Stomach (tissue), 9 donors: ENCODE measurements around the gene MAN2A1. TPM values are rescaled to one million over a fixed set of nuclear protein-coding genes. Genes with fewer than 3 reads are reported as not detected.

Experiments
- DNase-seq, 2 donors: peaks; one replicate each; pipeline versions ENCODE4 v3.0.0 to v3.0.0-alpha.2; 2013 to 2019
- H3K27ac ChIP-seq, 5 donors: fragments of 200-600 bp in 4 of 5; sonication (generic) in 4 of 5; one replicate each; pipeline ENCODE4 v1.5.1; 2013 to 2019; ENCODE audit warnings: mild to moderate bottlenecking in 1 of 5, moderate library complexity in 1 of 5
- H3K27me3 ChIP-seq, 3 donors: fragments of 200-600 bp; sonication (generic); one replicate each; pipeline ENCODE4 v1.5.1; 2017 to 2019; ENCODE audit warnings: mixed run types in 1 of 3
- H3K36me3 ChIP-seq, 4 donors: fragments of 200-600 bp; sonication (generic); 1 replicate in 3 of 4; 2 replicates in 1 of 4; pipeline ENCODE4 v1.5.1; 2016 to 2019
- H3K4me1 ChIP-seq, 4 donors: fragments of 200-600 bp; sonication (generic); one replicate each; pipeline ENCODE4 v1.5.1; 2016 to 2019
- H3K4me3 ChIP-seq, 4 donors: fragments of 200-600 bp; sonication (generic) in 3 of 4; one replicate each; pipeline ENCODE4 v1.5.1; 2016 to 2019; ENCODE audit warnings: mild to moderate bottlenecking in 1 of 4
- H3K9me3 ChIP-seq, 4 donors: fragments of 200-600 bp; sonication (generic); one replicate each; pipeline ENCODE4 v1.5.1; 2016 to 2019
- EP300 ChIP-seq: sonication (generic); formaldehyde crosslinking; IDR thresholded peaks from one replicate; pipeline ENCODE4 v1.6.1; 2017; ENCODE audit warnings: antibody characterized with exemption
- POLR2A ChIP-seq, 4 donors: fragments of 450-650 bp; IDR thresholded peaks; one replicate each; pipeline ENCODE4 v1.6.1; 2016; ENCODE audit warnings: antibody characterized with exemption in 4 of 4, control low read depth in 2 of 4, mild to moderate bottlenecking in 1 of 4, moderate library complexity in 1 of 4
- POLR2AphosphoS5 ChIP-seq, 3 donors: sonication (generic); formaldehyde crosslinking; IDR thresholded peaks; one replicate each; pipeline ENCODE4 v1.6.1; 2016; ENCODE audit warnings: antibody characterized with exemption in 3 of 3
- WGBS, 5 donors: extraction: QIAGEN DNeasy Blood & Tissue Kit in 3 of 5; methylation state at CpG; one replicate each; pipeline versions ENCODE4 v1.1.5 to v1.1.7; 2013 to 2018; 5-methylcytosine and 5-hydroxymethylcytosine counted together
- intact Hi-C: fragments of 100-400 bp; cut with DNase I; formaldehyde crosslinking; loops from one replicate; pipeline ENCODE4 v1.15.1; 2023; ENCODE audit warnings: low total_unique reads
- polyA plus RNA-seq, 3 donors: library from polyadenylated mRNA; stranded (reverse); fragments of 200-250 nt; gene quantifications; one replicate each; pipeline ENCODE4 v1.2.3, GENCODE V29; 2013
- total RNA-seq, 5 donors: library from RNA; depleted of rRNA; stranded (reverse); fragments of >200 nt; gene quantifications; one replicate each; pipeline versions ENCODE4 v1.1.0 to v1.2.3, GENCODE V29; 2014 to 2016
- TF ChIP-seq, protein P1 (sequence below), 7 experiments: fragments of 450-650 bp in 4 of 7; fragments of 200-600 bp in 3 of 7; sonication (generic) in 3 of 7; IDR thresholded peaks; one replicate each; pipeline ENCODE4 v1.5.1; 2016 to 2019; ENCODE audit warnings: antibody characterized with exemption in 7 of 7, control low read depth in 2 of 7, mild to moderate bottlenecking in 1 of 7
- donor health status: healthy with polysubstance abuse.
- donor health status: Bipolar disorder and iron deficiency.
- donor health status: healthy.

Gene MAN2A1
- total and polyA plus RNA-seq, 8 donors = 6.1 to 136 (median 33.6) TPM

DNA sequence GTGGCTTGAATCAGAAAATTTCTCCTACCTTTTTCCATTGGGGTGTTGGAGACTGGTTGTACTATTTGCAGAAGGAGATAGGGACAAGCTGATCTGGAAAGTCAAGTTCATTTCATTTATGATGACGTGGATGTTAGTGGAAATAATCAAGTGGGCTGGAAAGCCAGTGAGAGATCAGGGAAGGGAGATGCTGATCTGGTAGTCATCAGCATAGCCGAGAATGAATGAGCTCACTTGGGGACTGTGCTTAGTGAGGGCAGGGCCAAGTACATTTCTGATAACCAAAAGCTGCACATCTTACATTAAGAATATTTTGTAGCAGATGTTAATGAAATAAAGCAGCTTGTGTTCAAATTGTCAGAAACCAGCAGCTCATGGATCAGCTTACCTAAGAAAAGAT, 12.1 kb downstream of the MAN2A1 start:
- intact Hi-C loops = no loop called here
- no peaks in the 10 kb centered on the region for H3K9me3 ChIP-seq
- peaks cover 7 to 63% (median 37%) of the 10 kb centered on the region in 4 donors for H3K4me1 ChIP-seq
- no peak overlapping the region for H3K27ac ChIP-seq
- DNase-seq = peak in 1 of 2 donors; percentile 33
- H3K4me3 ChIP-seq = no peak overlapping the region
- WGBS, 5 donors = 40 to 59% (median 48%) methylated on average over 2 of the region's 2 CpGs
- TF ChIP-seq POLR2AphosphoS5 (IDR thresholded peaks at IDR 0.05) (peak in 1 of 3 donors; percentile 24), EP300 (no peak)
- H3K36me3 ChIP-seq = no peaks in the 10 kb centered on the region
- H3K27me3 ChIP-seq = no peaks in the 10 kb centered on the region

DNA sequence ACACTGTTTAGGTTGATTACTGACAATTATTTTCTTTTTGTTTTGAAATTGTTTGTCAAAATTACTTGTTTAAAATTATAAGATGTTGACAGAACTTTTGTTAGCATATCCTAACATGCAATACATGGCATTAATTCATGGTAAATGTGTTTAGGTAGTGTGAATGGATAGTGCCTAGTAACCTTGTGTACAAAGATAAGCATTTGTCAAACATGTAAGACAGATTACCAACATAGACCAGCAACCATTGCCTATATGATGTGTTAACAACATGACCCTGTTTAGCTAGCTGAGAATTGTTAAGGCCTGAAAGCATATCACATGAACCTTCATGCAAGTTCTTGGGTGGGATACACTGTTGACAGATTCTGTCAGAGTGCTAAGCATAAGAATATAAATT, 13.4 kb downstream of the MAN2A1 start:
- H3K27me3 ChIP-seq = no peaks in the 10 kb centered on the region
- intact Hi-C loops = no loop called here
- no peak overlapping the region for H3K4me3 ChIP-seq
- no peak overlapping the region for H3K27ac ChIP-seq
- TF ChIP-seq POLR2AphosphoS5 (IDR thresholded peaks at IDR 0.05) (no peak), EP300 (no peak), POLR2A (IDR thresholded peaks at IDR 0.05) (no peak)
- TF ChIP-seq, protein P1, sequence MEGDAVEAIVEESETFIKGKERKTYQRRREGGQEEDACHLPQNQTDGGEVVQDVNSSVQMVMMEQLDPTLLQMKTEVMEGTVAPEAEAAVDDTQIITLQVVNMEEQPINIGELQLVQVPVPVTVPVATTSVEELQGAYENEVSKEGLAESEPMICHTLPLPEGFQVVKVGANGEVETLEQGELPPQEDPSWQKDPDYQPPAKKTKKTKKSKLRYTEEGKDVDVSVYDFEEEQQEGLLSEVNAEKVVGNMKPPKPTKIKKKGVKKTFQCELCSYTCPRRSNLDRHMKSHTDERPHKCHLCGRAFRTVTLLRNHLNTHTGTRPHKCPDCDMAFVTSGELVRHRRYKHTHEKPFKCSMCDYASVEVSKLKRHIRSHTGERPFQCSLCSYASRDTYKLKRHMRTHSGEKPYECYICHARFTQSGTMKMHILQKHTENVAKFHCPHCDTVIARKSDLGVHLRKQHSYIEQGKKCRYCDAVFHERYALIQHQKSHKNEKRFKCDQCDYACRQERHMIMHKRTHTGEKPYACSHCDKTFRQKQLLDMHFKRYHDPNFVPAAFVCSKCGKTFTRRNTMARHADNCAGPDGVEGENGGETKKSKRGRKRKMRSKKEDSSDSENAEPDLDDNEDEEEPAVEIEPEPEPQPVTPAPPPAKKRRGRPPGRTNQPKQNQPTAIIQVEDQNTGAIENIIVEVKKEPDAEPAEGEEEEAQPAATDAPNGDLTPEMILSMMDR (IDR thresholded peaks at IDR 0.05) = no peak
- H3K9me3 ChIP-seq = no peaks in the 10 kb centered on the region
- peaks cover 3 to 61% (median 37%) of the 10 kb centered on the region in 4 donors for H3K4me1 ChIP-seq
- no peaks in the 10 kb centered on the region for H3K36me3 ChIP-seq
- no peak for DNase-seq

DNA sequence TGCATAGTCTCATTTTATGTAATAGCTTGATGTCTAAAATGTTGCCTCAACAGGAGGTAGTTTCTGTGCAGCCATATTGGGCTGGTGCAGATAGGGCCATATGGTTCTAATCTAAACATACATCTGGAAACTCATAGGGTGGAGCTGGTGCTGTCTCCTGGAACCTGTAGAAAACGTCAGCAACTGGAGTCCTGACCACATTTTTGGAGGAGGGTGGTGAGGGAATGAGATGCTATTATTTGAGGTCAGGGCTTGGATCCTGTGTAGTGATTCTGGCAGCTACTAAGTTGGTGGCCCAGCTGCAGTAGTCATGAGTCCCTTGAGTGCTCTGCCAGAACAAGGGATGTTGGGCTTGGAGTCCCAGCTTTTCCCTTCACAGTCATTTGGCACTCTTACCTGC, 14.1 kb downstream of the MAN2A1 start:
- H3K4me1 ChIP-seq = peaks cover 3 to 66% (median 37%) of the 10 kb centered on the region in 4 donors
- H3K36me3 ChIP-seq = no peaks in the 10 kb centered on the region
- no peak overlapping the region for H3K27ac ChIP-seq
- H3K27me3 ChIP-seq = no peaks in the 10 kb centered on the region
- no peak overlapping the region for H3K4me3 ChIP-seq
- DNase-seq = no peak
- no peak for TF ChIP-seq POLR2A (IDR thresholded peaks at IDR 0.05)
- TF ChIP-seq, protein P1 (IDR thresholded peaks at IDR 0.05) = no peak
- 38 to 53% (median 52%) methylated on average over 1 of the region's 1 CpG for WGBS, 5 donors
- no peaks in the 10 kb centered on the region for H3K9me3 ChIP-seq
- intact Hi-C loops = no loop called here

DNA sequence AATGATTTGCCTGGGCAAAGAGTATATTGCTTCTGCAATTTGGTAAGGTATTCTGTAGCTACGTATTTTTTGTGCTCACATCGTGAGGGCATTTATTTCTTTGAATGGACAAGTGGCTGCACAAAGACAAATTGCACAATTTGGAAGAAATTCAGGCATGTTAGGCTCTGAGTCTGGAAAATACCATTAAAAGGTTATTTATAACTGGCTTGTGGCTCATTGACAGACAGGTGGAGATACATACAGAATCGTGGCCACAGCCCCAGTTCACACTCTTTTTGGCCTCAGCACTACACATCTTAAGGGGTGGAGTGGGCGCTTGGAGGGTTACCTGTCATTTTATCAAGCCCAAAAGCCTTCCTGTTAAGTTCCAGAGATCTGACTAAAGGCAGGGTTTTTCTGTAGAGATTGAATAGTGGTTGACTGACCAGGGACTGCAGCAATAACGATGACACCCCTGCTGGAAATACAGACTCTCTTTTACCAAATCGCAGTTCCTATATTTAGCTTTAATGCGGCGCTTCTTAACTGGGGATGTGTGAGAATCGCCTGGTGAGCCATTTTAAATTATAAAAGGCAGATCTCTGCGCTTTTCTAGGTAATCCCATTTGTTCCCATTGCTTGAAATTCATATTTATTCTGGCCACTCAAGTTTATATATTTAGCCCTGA, 14.7 kb downstream of the MAN2A1 start:
- TF ChIP-seq POLR2AphosphoS5 (IDR thresholded peaks at IDR 0.05) (no peak), POLR2A (IDR thresholded peaks at IDR 0.05) (no peak)
- TF ChIP-seq, protein P1 (IDR thresholded peaks at IDR 0.05) = no peak
- intact Hi-C loops = no loop called here
- Histone ChIP-seq H3K27me3 (no peaks in the 10 kb centered on the region), H3K9me3 (no peaks in the 10 kb centered on the region), H3K27ac (no peak overlapping the region), H3K36me3 (no peaks in the 10 kb centered on the region), H3K4me1 (peaks cover 3 to 72% (median 38%) of the 10 kb centered on the region in 4 donors), H3K4me3 (no peak overlapping the region)
- no peak for DNase-seq
- WGBS, 5 donors = 80 to 90% (median 86%) methylated on average over 10 of the region's 10 CpGs

DNA sequence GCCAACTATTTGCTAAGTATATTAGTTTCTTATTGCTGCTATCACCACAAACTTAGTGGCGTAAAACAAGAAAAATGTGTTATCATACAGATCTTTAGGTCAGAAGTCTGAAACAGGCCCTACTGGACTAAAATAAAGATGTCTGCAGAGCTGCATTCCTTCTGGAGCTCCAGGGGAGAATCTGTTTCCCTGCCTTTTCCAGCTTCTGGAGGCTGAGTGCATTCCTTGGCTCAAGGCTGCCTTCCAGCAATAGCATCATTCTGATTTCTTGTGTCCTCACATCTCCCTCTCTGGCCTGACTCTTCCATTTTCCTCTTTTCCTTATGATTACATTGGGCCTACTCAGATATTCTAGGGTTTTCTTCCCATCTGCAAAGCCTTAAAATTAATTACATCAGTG, 15.9 kb downstream of the MAN2A1 start:
- Histone ChIP-seq H3K27ac (no peak overlapping the region), H3K4me1 (peaks cover 3 to 81% (median 40%) of the 10 kb centered on the region in 4 donors), H3K9me3 (no peaks in the 10 kb centered on the region), H3K36me3 (no peaks in the 10 kb centered on the region), H3K4me3 (no peak overlapping the region), H3K27me3 (no peaks in the 10 kb centered on the region)
- intact Hi-C loops = no loop called here
- DNase-seq = peak in 1 of 2 donors; percentile 66
- TF ChIP-seq POLR2AphosphoS5 (IDR thresholded peaks at IDR 0.05) = no peak
- TF ChIP-seq, protein P1 (IDR thresholded peaks at IDR 0.05) = no peak
- no peak for TF ChIP-seq EP300
- TF ChIP-seq POLR2A (IDR thresholded peaks at IDR 0.05) = no peak
- 92 to 100% (median 95%) methylated on average over 1 of the region's 1 CpG for WGBS, 5 donors
